ENCODE data around the gene ADGRV1.
"Not testable (repeated sequence)": the region's sequence is repeated elsewhere in the genome, so short reads cannot be mapped to it uniquely, and the experiment has no call there.

ADGRV1 gene

DNA sequence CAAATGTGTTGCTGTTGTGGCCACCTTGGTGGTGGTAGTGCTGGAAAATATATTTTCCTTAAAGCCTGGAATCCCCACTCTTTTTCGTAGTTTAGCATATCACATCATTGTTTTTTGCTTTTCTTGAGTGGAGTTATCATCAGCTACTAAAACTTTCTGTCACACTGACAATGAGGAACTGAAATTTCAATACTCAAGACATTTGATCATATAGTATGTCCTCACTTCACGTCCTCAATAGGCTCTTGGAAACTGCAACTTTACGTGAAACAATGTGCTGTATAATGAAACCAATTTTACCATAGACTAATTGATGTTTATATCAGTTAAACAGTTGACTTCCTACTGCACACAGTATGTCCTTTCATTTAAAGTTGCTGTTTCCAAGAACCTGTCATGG is 265.8 kb downstream of the ADGRV1 start:
- no peak for DNase-seq (ENCODE audit: low read depth)

DNA sequence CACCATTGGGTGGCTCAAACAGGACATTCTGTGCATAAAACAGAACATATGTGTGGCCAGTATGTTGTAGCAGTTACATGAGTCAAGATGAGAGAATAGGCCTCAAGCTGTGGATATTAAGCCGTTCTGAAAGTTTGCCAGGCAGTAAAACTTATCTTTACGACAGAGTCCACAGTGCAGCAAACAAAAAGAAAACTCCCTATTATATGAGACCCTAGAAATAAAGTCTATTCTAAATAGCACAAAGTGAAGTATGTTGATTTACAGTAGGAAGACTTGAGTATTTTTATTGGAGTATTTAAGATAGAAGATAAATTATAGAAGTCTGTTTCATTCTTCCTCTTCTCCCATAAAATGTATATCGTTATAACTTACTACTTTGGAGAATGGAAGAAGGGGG is 271.5 kb downstream of the ADGRV1 start:
- DNase-seq (ENCODE audit: low read depth) = no peak

DNA sequence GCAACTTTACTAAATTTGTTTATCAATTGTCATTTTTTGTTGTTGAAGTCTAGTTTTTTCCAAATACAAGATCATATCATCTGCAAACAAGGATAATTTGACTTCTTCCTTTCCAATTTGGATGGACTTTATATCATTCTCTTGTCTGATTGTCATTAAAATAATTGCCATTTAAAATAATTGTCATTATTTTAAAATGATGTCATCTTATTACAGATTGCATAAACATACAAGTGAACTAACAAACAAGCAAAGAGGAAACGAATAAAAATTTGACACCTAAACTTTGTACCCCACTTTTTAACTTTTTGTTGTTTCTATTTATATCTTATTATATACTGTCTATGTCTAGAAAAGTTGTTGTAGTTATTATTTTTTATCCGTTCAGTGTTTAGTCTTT is 275.2 kb downstream of the ADGRV1 start:
- DNase-seq (ENCODE audit: low read depth) = no peak

DNA sequence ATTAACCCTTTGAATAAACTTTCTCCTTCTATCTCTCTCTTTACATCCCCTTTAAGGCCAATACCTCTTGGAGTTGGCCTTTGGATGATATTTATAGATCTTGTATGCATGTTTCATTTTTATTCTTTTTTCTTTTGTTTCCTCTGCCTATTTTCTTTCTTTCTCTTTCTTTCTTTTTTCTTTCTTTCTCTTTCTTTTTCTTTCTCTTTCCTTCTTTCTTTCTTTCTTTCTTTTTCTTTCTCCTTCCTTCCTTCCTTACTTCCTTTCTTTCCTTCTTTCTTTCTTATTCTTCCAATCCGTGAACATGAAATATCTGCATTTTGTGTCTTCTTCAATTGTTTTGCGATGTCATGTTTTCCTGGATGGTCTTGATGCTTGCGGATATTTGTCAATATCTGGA is 276.1 kb downstream of the ADGRV1 start:
- DNase-seq (ENCODE audit: low read depth) = no peak

DNA sequence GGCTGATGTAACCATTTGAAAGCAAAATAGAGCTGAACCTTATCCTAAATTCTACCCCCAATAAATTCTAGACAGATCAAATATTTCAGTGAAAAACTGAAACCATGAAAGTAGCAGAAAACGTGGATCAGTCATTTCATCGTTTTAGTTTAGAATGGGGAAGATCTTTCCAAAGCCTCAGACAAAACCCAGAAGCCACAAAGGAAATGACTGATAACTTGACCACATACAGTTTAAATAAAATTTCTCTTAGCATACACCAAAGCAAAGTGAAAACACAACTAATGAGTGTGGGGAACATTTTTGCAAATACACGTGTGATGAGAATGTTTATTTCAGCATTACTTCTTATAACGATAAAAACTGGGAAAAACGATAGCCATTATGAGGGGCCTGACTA is 284.8 kb downstream of the ADGRV1 start:
- DNase-seq (ENCODE audit: low read depth) = no peak

DNA sequence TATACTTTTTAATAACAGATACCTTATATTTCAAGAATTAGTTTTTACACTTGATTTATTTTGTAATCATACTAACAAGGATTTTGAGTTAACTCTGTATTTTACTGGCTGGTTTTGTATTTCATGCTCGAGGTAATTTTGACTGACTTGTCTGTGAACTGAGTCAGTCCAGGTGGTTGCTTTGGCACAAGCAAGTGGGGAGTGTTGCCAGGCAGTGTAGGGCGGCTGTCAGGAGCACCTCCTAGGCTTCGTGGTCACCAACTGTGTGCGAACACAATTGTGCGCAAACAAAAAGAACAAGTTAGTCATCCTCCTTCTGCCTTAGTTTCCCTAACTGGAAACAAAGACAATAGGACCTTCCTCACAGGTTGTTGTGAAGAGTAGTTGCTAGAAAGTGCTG is 286.3 kb downstream of the ADGRV1 start:
- no peak for DNase-seq (ENCODE audit: low read depth)

DNA sequence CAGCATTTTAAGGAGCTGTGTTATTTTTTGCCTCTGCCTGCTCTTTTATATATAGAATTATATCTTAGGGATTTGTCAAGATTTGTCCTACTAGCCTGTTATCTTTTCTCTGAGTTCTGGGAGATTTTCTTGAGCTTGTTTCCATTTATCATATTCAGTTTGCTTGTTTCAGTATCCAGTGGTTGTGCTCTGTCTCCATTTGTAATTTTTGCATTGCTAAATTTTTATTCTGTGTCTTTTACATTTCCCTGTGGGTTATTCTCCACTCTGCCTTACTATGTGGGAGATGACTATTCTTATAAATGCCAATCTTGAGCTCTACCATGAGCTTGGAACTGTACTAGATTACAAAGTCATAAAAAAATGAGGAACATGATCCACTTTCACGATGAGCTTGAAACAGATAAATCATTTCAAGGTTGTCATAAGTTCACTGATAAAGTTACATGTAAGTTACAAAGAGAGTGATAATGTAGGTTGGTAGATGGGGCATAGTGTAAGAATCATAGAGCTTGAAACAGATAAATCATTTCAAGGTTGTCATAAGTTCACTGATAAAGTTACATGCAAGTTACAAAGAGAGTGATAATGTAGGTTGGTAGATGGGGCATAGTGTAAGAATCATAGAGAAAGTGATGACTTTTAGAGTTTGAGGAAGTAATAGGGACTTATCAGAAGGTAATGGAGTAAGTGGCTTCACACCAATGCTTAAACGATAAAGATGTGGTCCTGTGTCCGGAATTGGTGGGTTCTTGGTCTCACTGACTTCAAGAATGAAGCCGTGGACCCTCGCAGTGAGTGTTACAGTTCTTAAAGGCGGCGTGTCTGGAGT is 287.3 kb downstream of the ADGRV1 start:
- no peak for DNase-seq (ENCODE audit: low read depth)

DNA sequence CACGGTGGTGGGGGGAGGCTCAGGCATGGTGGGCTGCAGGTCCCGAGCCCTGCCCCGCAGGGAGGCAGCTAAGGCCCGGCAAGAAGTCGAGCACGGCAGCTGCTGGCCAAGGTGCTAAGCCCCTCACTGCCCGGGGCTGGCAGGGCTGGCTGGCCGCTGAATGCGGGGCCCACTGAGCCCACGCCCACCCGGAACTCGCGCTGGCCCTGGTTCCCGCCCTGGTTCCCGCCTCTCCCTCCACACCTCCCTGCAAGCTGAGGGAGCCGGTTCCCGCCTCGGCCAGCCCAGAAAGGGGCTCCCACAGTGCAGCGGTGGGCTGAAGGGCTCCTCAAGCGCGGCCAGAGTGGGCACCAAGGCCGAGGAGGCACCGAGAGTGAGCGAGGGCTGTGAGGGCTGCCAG is 289.0 kb downstream of the ADGRV1 start:
- not testable (repeated sequence) for DNase-seq (ENCODE audit: low read depth)

DNA sequence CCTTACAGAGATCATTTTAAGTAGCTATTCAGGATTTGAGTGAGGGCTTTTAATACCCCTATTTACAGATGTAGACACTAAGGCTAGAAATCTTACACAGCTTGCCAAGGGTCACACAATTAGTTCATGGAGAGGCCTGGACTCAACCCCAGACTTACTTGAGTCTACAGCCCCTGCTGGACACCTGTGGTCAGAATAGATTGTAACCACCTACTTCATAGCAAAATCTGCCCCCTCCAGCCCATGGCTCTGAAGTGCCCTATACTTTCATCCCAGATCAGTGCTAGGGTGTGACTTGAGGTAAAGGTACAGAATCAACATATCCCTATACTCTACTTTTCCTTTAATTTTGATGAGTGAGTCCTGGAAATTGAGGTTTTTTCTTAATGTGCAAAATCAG is 291.3 kb downstream of the ADGRV1 start:
- DNase-seq (ENCODE audit: low read depth) = no peak

DNA sequence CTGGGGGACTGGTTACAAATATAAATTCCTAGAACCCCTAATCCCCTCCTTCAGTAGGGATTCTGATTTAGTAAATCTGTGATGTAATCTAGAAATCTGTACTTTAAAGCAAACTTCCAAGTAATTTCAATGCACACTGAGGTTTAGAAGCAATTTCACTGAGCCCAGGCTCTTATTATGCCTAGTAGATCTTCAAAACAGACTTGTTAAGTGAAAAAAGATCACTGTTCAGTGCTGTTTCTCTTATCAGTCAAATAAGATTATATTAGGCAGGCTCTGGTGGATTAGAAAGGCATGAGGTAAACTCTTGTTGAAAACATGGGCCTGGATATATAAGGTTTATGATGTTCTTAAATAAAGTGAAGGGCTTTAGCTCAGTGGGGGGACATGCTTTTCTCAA is 293.9 kb downstream of the ADGRV1 start:
- no peak for DNase-seq (ENCODE audit: low read depth)

DNA sequence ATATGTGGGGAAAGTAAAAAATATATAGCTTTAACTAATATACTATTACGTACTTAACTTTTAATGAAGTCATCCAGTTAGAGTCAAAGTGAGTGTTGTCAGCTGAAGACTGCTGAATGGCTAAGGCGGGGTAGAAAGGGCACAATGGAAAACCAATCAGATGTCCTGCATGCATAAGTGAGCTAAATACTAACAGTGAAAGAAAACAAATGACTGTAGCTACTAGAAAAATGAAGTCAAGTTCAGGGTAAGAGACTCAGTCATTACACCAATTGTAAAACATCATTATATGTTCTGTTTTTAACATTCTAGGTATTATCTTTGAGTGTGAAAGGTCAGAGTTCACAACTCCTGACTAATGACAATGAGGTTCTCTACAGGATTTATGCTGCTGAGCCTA is 295.2 kb downstream of the ADGRV1 start:
- no peak for DNase-seq (ENCODE audit: low read depth)

DNA sequence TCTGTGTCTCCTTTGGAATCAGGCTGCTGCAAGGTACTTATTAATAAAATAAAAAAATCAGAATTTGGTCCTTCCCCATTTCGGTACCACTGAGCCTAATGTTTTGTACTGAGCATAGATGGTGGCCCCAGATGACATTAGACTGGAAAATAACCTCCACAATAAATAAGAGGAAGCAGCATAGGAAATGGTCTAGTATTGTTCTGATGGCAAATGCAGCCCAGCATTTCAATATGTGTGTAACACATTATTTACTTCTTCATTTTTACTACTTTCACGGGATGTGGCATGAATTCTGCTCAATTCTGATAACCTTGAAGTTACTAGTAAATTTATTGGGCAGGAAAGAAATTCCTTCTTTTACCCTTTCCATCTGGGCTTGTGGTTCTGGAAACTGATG is 295.6 kb downstream of the ADGRV1 start:
- no peak for DNase-seq (ENCODE audit: low read depth)

DNA sequence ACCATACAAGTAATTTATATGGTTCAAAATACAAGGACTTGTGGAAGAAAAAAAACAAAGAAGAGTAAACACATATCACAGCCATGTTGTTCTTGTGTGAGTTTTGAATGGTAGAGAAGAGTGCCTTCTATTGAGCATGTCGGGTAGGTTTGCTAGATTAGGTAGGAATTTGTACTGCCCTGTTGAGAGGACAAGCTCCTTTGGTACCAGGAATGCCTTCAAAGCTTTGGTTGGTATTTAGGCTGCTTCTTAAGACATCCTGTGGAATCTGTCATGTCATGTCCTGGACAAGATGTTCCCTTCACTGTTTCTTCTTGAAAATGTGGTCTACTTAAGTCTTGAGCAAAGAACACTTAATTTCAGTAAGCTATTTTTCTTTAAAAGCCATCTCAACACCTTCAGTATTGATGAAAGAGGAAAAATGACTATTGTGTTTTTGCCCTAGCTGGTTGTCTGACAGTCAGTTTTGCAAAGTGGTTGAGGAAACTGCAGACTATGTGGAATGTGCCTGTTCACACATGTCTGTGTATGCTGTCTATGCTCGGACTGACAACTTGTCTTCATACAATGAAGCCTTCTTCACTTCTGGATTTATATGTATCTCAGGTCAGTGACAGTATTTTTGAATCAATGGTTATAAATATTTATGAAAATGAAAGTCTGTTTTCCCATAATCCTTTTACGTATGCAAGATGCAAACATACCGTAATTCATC is 296.9 kb downstream of the ADGRV1 start:
- DNase-seq (ENCODE audit: low read depth) = no peak

DNA sequence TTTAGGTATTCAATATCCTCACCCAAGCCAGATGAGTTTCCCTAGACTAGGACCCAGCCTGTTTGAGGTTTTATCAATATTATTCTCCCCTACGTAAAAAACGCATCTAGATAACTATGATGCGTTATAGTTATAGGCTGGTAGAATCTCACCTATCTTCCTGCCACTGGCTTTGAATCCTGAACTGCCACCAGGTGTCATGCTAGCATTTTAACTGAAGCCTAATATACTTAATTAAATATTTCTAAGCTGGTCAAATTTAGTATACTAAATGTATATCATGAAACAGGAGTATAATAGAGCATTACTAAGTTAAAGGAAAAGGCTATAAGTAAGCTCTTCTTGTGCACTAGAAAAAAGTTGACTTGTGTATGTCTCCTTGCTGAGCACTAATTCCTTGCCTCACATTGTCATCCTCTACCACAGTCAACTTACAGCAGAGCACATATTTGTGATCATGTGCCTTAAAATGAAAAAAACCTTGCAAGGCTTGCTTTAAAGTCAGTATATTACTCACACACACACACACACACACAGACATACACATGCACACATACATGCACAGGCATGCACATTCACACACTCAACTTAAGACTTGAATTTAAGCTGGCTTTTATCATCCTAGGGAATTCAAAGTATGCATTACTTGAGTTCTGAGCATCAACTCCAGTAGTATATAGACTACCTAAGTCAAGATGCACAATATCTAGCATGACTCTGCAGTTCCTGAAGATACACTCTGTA is 303.4 kb downstream of the ADGRV1 start:
- no peak for DNase-seq (ENCODE audit: low read depth)

DNA sequence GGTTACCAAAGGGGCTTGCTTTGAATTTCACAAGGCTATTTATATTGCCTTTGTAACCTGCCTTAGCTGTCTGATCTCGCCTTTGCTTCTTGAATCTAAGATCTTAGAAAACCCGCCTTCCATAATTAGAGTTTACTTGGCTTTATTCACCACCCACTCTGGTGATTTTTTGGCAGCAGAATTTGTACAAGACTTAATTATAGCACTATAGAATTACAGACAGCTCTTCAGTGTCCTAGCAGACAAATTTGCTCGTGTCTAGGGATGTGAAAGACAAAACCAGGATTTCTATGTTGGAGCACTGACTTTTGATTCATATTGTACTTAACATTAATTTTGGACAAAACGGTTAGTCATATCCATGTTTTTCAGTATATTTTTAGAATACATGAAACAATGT is 306.6 kb downstream of the ADGRV1 start:
- DNase-seq (ENCODE audit: low read depth) = no peak

DNA sequence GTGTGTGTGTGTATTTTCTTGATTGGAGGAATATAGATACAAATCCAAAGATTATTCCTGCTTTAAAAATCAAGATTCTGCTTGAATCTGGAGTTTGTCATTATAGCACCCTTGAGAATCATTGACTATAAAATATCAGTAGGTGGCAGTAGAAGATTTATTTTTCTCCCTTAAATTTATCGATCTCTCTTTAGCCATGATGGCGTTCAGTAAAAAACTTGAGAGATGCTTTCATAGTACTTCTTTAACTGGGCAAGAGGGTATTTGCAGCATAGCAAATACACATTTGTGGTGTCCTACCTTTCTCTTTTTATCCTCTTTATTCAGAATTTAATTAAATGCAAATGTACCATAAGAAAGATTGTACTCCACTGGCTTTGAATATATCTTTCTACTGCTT is 307.7 kb downstream of the ADGRV1 start:
- no peak for DNase-seq (ENCODE audit: low read depth)

DNA sequence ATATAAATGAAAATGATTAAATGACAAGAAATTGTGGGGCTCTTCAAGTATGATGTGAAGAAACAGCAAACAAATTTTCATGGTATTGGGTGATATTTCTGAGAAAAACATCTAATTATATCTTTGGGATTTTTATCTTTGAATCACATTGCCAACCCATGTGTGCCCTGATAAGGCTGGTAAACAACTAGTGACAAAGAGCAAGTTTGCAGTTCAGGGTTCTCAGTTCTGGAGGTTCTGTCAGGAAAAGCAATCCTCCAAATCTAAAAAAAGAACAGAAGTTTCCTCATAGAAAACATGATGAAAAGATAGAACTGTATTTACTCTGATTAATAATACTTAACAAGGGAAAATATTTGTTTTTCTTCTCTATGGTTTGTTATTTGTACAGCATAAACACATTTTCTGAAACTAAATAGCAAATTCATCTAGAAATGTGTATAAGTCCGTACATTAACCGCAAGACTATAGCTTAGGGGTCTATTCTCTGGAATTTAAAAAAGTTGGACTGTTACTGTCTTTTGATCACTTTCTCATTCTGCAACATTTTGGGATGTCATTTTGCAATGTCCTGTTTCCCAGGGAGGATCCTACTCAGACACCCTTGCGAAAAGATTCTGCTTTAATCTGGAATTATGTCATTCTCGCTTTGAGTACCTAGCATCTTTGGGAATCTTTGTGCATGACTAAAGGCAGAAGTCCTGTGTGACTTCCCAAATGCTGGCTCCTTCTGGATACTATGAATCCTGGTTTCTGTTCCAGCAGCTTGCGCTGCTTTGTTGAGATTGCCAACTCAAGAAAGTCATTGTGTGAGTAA is 308.5 kb downstream of the ADGRV1 start:
- DNase-seq (ENCODE audit: low read depth) = no peak

DNA sequence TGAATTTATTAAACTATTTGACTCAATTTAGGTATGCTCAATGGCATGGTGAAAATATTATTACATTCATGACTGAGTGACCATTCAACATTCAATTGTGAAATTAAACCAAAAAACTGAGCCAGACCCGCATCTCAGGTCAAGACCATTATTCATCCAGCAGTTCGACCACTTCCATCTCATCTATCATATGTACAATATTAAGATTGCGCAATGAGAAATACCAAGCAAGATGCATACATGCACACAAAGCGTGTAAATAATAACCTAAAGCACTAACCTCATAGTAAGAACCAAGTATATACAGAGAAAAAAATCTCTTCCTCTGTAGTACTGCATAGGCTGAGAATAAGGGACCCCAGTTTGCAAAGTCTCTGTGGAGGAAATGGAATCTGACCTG is 310.2 kb downstream of the ADGRV1 start:
- no peak for DNase-seq (ENCODE audit: low read depth)

DNA sequence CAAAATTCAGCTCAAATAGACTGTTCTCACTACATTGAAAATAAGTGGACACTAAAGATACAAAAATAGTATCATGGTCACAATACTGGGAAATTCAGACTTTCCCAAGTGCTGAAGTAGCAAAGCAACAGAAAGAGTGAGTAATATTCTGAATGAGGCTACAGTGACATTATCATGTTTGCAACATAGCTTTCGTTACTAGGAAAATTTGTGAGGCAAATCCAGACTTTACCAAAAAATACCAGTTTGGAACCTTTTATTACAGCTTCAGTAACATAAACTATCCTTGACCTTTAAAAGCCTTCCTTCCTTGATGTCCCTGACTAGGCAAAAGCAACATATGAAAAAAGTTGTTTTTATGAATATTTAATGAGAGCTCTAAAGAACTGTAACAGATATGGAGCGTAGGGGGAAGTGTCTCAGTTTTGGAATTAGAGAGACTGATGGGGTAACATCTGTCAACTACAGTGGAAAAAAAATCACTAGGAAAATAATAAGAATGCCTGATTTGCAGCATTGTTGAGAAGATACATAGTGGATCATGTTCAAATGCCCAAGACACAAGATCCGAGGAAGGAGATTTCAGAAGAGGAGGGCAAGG is 312.9 kb downstream of the ADGRV1 start:
- DNase-seq (ENCODE audit: low read depth) = peak; percentile 56

DNA sequence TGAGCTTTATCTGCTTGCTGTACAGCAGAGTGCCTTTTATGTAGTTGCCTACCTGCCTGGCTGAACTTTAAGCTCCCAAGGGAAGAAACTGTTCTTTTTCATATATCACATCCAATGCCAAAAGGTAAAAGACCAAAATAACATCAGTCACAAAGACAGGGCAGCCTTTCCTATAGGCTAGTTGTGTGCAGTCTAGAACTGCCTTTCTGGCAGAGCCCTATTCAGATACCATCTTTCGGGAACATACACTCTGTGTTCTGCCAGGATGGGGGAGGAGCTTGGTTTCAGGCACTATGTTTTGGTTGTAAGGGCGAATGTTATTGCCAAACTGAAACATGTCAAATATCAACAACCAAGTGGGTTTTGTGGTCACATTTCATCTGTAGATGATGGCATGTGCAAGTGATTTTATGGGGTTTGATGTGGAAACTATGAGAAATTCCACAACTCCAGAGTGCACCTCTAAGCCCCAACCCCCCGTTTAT is 314.5 kb downstream of the ADGRV1 start:
- DNase-seq (ENCODE audit: low read depth) = peak; percentile 12

DNA sequence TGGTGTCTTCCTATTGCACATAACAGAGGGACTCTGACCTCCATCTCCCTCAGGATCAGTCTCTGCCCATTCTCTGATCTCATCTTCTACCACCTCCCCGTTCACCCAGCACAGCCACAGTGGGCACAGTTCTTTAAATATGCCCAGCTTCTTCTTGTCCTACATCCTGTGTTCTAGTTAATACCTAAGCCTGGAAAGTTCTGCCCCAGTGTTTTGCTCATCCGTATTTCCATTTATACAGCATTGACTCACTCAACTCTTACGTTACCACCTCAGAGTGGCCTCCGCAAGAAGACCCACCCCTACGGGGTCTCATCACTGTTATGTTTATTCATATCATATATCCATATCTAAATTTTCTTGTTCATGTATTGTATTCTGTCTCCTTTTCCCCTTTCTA is 315.5 kb downstream of the ADGRV1 start:
- DNase-seq (ENCODE audit: low read depth) = no peak

DNA sequence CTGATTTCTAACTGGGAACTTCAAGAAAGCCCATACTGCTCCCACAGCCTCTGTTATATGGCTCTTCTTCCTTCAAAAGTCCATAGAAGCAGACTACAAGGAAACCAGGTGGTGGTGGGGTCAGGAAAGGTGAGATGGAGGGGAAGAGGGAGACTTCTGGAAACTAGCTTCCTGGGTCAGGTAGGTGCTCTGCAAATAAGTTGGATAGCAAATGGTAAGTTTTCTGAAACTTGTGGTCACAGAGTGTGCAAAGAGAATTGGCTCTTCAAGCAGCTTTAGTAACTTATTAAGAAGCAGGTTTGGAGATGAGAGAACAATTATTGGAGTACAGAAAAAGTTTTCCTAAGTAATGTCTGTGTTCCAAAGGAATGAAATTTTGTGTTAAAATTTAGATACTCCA is 316.9 kb downstream of the ADGRV1 start:
- no peak for DNase-seq (ENCODE audit: low read depth)

Data from stromal cell of bone marrow (primary cell).